Measurements from ENCODE around the gene JAKMIP1.

Gene JAKMIP1

GRCh38 chr4:6021831-6022606, 178.3 kb downstream of the JAKMIP1 start:
- in situ Hi-C loops (cut with HindIII; ENCODE audit: low sequenced_read_pairs), result no loop called here
- TF ChIP-seq CTCF (IDR thresholded peaks at IDR 0.05; ENCODE audit: low read depth, low read length), result no peak

DNA sequence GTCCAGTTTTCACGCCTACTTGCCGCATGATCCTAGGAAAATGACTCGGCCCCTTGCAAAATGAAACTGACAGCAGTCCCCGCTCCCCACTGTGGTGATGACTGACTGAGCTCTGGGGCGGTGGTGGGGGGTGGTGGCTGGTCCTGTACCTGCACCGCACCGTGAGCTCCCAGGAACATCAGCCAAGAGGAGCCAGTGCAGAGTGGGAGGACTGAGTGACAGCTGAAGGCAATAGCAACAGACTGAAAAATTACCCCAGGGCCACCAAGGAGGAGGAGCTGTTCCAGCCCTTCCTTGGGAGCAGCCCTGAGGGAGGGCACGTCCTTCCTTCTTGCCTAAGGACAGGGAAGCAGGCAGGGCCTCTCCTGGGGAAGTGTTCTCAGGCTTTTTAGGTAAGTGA, 179.7 kb downstream of the JAKMIP1 start:
- no peak overlapping the region for H3K4me3 ChIP-seq (ENCODE audit: low read depth, low read length)
- DNase-seq (ENCODE audit: low read depth, low spot score), result no peak
- in situ Hi-C loops (cut with HindIII; ENCODE audit: low sequenced_read_pairs), result no loop called here
- TF ChIP-seq CTCF (IDR thresholded peaks at IDR 0.05; ENCODE audit: low read depth, low read length), result no peak

More at GRCh38 chr4:6021831-6022606, 178.3 kb downstream of the JAKMIP1 start:
- no peak overlapping the region for H3K4me3 ChIP-seq (ENCODE audit: low read depth, low read length)
- no peak for DNase-seq (ENCODE audit: low read depth, low spot score)

DNA sequence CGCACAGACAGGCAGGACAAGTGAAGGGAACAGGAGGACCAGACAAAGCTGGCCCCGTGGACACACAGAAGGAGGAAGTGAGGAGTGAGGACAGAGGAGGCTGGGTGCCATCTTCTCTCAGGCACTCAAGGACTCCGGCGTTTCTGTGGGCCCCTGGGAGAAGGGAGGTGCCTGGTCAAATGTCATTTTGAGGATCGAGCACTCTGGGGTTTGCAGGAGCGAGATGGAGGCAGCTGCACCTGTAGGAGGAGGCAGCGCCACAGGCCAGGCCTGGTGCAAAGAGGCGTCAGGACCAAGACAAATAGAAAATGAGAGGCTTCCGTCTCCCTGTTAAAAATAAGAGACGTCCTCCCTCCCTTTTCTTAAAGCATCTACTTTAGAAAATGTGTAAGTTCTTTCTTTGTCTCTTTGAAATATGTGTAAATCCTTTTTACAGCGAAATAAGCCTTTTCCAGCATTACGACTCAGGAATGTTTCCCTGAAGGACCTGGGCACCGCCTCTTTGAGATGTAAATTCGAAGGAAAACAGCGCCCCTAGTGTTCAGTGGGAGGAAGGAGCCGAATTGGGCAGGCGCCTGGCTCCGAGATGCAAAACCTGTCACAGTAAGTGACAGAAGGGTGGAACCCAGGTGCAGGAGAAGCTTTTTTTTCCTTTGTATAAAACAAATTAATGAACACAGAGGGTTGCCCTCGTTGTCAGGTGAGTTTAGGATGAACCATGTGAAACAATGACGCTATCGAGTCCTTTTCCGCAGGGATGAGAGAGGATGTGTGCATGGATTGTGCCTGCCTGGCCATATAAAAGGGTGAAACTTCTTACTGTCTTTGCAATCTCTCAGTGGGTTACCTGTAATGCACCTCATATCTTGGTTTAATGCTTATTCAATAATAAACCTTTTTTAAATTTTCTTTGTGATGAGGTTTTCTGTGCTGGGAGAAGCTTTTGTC, 180.8 kb downstream of the JAKMIP1 start:
- in situ Hi-C loops (cut with HindIII; ENCODE audit: low sequenced_read_pairs), result no loop called here
- no peak overlapping the region for H3K4me3 ChIP-seq (ENCODE audit: low read depth, low read length)
- TF ChIP-seq CTCF (IDR thresholded peaks at IDR 0.05; ENCODE audit: low read depth, low read length), result peak; percentile 74
- peak; percentile 24 for DNase-seq (ENCODE audit: low read depth, low spot score)

DNA sequence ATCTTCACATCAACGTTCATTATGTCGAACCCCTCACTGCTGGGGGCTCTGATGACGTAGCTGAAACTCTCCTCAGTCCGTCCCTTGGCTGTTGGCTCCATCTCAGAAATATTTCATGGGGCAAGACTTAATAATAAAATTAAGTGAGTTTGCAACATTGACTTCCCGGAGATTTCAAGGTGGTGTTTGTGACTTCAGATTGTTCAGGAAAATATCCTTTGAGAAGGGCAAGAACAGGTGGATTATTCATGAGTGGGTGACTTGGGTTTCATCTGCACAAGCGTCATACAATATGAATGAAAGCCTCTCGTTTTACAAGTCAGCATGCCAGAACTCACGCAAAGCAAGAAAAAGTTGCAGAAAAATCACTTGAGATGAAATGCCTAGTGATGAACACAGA, 182.0 kb downstream of the JAKMIP1 start, which contains the start of gene C4orf50:
TSS of gene C4orf50 (minus strand) at position 101 of the 400 bp plus-strand sequence.
- in situ Hi-C loops (cut with HindIII; ENCODE audit: low sequenced_read_pairs), result no loop called here
- no peak for DNase-seq (ENCODE audit: low read depth, low spot score)
- TF ChIP-seq CTCF (IDR thresholded peaks at IDR 0.05; ENCODE audit: low read depth, low read length), result no peak

DNA sequence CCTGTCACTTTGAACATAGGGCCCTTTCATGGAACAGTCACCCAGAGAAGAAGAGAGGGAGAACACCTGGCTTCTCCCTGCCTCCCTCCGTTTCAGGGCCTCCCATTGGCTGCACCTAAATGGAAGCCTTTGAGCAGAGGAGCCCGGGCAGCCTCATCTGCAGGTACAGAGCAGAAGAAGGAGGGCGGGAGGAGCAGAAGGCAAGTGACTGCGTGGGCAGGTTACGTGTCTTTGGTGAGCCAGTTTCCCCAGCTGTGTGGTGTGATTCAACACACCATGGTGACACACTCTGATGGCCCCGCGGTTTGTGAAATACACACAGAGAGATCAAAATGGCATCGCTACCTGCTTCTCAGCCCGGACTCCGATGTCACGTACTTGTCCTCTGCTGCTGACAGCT, 182.5 kb downstream of the JAKMIP1 start:
- H3K4me3 ChIP-seq (ENCODE audit: low read depth, low read length), result no peak overlapping the region
- TF ChIP-seq CTCF (IDR thresholded peaks at IDR 0.05; ENCODE audit: low read depth, low read length), result no peak
- in situ Hi-C loops (cut with HindIII; ENCODE audit: low sequenced_read_pairs), result no loop called here
- DNase-seq (ENCODE audit: low read depth, low spot score), result no peak

More for the DNA sequence above, 182.0 kb downstream of the JAKMIP1 start, which contains the start of gene C4orf50:
- no peak within 1 kb of the TSS for H3K4me3 ChIP-seq (ENCODE audit: low read depth, low read length)

GRCh38 chr4:6017030-6017429, 183.3 kb downstream of the JAKMIP1 start:
- no peak for TF ChIP-seq CTCF (IDR thresholded peaks at IDR 0.05; ENCODE audit: low read depth, low read length)
- DNase-seq (ENCODE audit: low read depth, low spot score), result no peak
- in situ Hi-C loops (cut with HindIII; ENCODE audit: low sequenced_read_pairs), result no loop called here
- H3K4me3 ChIP-seq (ENCODE audit: low read depth, low read length), result no peak overlapping the region
